BLaER1 (cell line): ENCODE results near the gene MED13L.

Experiments used
- H3K27ac ChIP-seq: shearing (Covaris generic); formaldehyde crosslinking; 2 replicates; pipeline ENCODE4 v1.8.1; 2022
- H3K27me3 ChIP-seq: shearing (Covaris generic); formaldehyde crosslinking; 2 replicates; pipeline ENCODE4 v1.8.1; 2022
- H3K36me3 ChIP-seq: shearing (Covaris generic); formaldehyde crosslinking; 2 replicates; pipeline ENCODE4 v1.8.1; 2022
- H3K4me1 ChIP-seq: shearing (Covaris generic); formaldehyde crosslinking; 2 replicates; pipeline ENCODE4 v1.8.1; 2022
- H3K4me2 ChIP-seq: shearing (Covaris generic); formaldehyde crosslinking; 2 replicates; pipeline ENCODE4 v1.8.1; 2022
- H3K4me3 ChIP-seq: shearing (Covaris generic); formaldehyde crosslinking; 2 replicates; pipeline ENCODE4 v1.8.1; 2022
- H3K9ac ChIP-seq: shearing (Covaris generic); formaldehyde crosslinking; 2 replicates; pipeline ENCODE4 v1.8.1; 2022
- H3K9me3 ChIP-seq: shearing (Covaris generic); formaldehyde crosslinking; 2 replicates; pipeline ENCODE4 v1.8.1; 2022
- H4K20me1 ChIP-seq: shearing (Covaris generic); formaldehyde crosslinking; 2 replicates; pipeline ENCODE4 v1.8.1; 2022
- Cebpa-rat ChIP-seq: shearing (Covaris generic); IDR thresholded peaks from 2 replicates; pipeline ENCODE4 v1.8.1; 2022

The MED13L gene

GRCh38 chr12:116026768-116027550, 250.5 kb downstream of the MED13L start:
- Histone ChIP-seq H3K9me3 (peaks cover 5% of the 10 kb centered on the region; the same call in 1 of the 2 replicates), H3K4me2 (no peak overlapping the region), H3K4me3 (no peak overlapping the region), H3K27ac (no peak overlapping the region), H3K9ac (no peak overlapping the region), H3K36me3 (peaks cover 14% of the 10 kb centered on the region), H3K27me3 (no peaks in the 10 kb centered on the region), H3K4me1 (no peaks in the 10 kb centered on the region), H4K20me1 (peaks cover 84% of the 10 kb centered on the region)
- no peak for TF ChIP-seq Cebpa-rat

GRCh38 chr12:116026346-116026745, 251.1 kb downstream of the MED13L start:
- H3K4me1 ChIP-seq, result no peaks in the 10 kb centered on the region
- H3K4me2 ChIP-seq, result no peak overlapping the region
- no peak overlapping the region for H3K27ac ChIP-seq

DNA sequence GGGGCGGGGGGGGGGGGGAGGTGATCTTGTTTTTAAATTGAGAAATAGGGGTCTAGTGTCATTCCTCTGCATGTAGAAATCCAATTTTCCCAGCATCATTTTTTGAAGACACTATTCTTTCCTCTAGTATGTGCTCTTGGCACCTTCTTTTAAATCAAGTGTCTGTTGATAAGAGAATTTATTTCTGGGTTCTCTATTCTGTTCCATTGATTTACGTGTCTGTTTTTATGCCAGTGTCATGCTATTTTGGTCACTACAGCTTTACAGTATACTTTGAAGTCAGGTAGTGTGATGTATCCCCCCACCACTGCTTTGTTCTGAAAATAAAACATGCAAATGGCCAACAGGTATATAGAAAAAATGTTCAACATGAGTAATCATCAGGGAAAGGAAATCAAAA, 252.7 kb downstream of the MED13L start:
- Histone ChIP-seq H4K20me1 (peaks cover 73% of the 10 kb centered on the region), H3K27ac (no peak overlapping the region), H3K9me3 (no peaks in the 10 kb centered on the region), H3K4me1 (no peaks in the 10 kb centered on the region), H3K36me3 (peaks cover 12% of the 10 kb centered on the region), H3K4me2 (no peak overlapping the region), H3K27me3 (no peaks in the 10 kb centered on the region), H3K9ac (no peak overlapping the region), H3K4me3 (no peak overlapping the region)
- no peak for TF ChIP-seq Cebpa-rat

More at GRCh38 chr12:116026346-116026745, 251.1 kb downstream of the MED13L start:
- no peak for TF ChIP-seq Cebpa-rat
- H4K20me1 ChIP-seq, result peaks cover 84% of the 10 kb centered on the region
- no peaks in the 10 kb centered on the region for H3K27me3 ChIP-seq
- H3K36me3 ChIP-seq, result peaks cover 14% of the 10 kb centered on the region
- no peak overlapping the region for H3K9ac ChIP-seq
- H3K9me3 ChIP-seq, result peaks cover 5% of the 10 kb centered on the region; the same call in 1 of the 2 replicates
- no peak overlapping the region for H3K4me3 ChIP-seq

GRCh38 chr12:116019415-116019814, 258.1 kb downstream of the MED13L start:
- no peaks in the 10 kb centered on the region for H3K4me1 ChIP-seq
- peaks cover 55% of the 10 kb centered on the region for H3K36me3 ChIP-seq
- no peak overlapping the region for H3K4me2 ChIP-seq
- no peak overlapping the region for H3K4me3 ChIP-seq
- H3K9me3 ChIP-seq, result no peaks in the 10 kb centered on the region
- peaks cover 36% of the 10 kb centered on the region for H4K20me1 ChIP-seq
- H3K27me3 ChIP-seq, result no peaks in the 10 kb centered on the region
- H3K27ac ChIP-seq, result no peak overlapping the region
- H3K9ac ChIP-seq, result no peak overlapping the region
- TF ChIP-seq Cebpa-rat, result no peak

DNA sequence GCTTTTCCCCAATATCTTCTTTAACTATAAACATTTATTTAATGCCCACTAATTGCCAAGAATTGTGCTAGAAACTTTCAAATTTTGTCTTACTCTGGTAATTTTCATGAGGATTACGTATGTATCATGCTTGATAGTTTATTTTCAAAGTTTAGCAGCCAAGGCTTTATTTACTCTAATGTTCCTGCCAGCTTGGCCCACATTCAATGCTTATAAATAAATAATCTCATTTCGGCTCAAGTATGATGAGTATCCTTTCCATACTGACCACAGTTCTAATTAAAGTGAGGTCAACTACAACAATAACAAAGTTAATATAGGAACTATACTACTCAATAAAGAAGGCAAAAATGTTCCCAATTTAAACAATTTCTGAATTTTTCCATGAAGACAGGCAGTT, 259.2 kb downstream of the MED13L start:
- TF ChIP-seq Cebpa-rat, result no peak
- peaks cover 67% of the 10 kb centered on the region for H3K36me3 ChIP-seq

DNA sequence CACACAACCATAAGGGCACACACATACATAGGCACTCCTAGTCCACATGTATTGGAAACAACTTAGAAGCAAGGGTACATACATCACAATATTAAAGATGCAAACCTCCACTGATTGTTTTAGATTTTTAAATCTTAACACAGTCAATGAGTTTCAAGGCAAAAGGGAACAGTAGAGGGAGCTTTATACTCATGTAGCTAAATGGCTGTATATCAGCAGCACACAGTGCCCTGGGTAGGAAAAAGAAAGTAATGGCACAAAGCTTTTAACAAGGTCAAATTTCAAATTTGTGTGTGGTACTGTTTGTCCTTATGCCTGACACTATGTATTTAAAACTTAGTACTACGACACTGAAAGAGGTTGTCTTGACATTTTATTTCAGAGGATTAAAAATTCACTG, 262.0 kb downstream of the MED13L start:
- no peak overlapping the region for H3K9ac ChIP-seq

More for the DNA sequence above, 259.2 kb downstream of the MED13L start:
- Histone ChIP-seq H3K4me1 (no peaks in the 10 kb centered on the region), H3K4me2 (no peak overlapping the region), H3K9me3 (no peaks in the 10 kb centered on the region), H4K20me1 (peaks cover 28% of the 10 kb centered on the region), H3K27me3 (no peaks in the 10 kb centered on the region), H3K27ac (no peak overlapping the region), H3K4me3 (no peak overlapping the region), H3K9ac (no peak overlapping the region)

GRCh38 chr12:116012757-116013156, 264.7 kb downstream of the MED13L start:
- Histone ChIP-seq H3K27ac (no peak overlapping the region), H4K20me1 (peaks cover 21% of the 10 kb centered on the region), H3K9ac (no peak overlapping the region), H3K27me3 (no peaks in the 10 kb centered on the region), H3K4me1 (no peaks in the 10 kb centered on the region), H3K9me3 (no peaks in the 10 kb centered on the region), H3K36me3 (peaks cover 90% of the 10 kb centered on the region), H3K4me3 (no peak overlapping the region), H3K4me2 (no peak overlapping the region)
- no peak for TF ChIP-seq Cebpa-rat

More for the DNA sequence above, 262.0 kb downstream of the MED13L start:
- H3K4me1 ChIP-seq, result no peaks in the 10 kb centered on the region
- H3K4me3 ChIP-seq, result no peak overlapping the region
- H3K4me2 ChIP-seq, result no peak overlapping the region
- peaks cover 83% of the 10 kb centered on the region for H3K36me3 ChIP-seq
- H3K9me3 ChIP-seq, result no peaks in the 10 kb centered on the region
- no peak overlapping the region for H3K27ac ChIP-seq
- H3K27me3 ChIP-seq, result no peaks in the 10 kb centered on the region
- H4K20me1 ChIP-seq, result peaks cover 17% of the 10 kb centered on the region
- no peak for TF ChIP-seq Cebpa-rat

GRCh38 chr12:116011217-116011616, 266.3 kb downstream of the MED13L start:
- no peaks in the 10 kb centered on the region for H3K9me3 ChIP-seq
- H3K4me3 ChIP-seq, result no peak overlapping the region
- no peak for TF ChIP-seq Cebpa-rat
- peaks cover 15% of the 10 kb centered on the region for H4K20me1 ChIP-seq
- no peak overlapping the region for H3K9ac ChIP-seq
- H3K4me2 ChIP-seq, result no peak overlapping the region
- H3K27ac ChIP-seq, result no peak overlapping the region
- peaks cover 93% of the 10 kb centered on the region for H3K36me3 ChIP-seq
- no peaks in the 10 kb centered on the region for H3K27me3 ChIP-seq
- H3K4me1 ChIP-seq, result no peaks in the 10 kb centered on the region

DNA sequence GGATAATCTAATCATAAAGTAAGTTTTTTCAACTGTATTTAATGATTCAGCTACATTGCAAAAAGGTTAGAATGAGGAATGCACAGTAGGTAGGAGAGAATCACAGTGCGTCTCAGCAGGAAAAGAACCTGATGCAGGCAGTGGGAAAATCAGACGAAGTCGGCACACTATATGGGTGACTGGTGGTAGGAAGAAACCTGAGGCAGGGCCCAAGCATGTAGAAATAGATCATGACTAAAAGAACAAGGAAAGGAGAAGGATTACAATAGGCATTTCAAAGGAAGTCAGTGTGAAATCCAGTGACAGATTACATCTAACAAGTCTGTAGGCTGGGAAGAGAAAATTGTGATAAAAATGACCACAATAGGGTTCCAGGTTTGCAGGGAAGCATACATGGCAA, 267.0 kb downstream of the MED13L start:
- H3K9ac ChIP-seq, result no peak overlapping the region
- H3K27me3 ChIP-seq, result no peaks in the 10 kb centered on the region

GRCh38 chr12:116009805-116010204, 267.7 kb downstream of the MED13L start:
- Histone ChIP-seq H4K20me1 (peaks cover 13% of the 10 kb centered on the region), H3K4me2 (no peak overlapping the region), H3K4me3 (no peak overlapping the region), H3K36me3 (peaks cover 100% of the 10 kb centered on the region), H3K27ac (no peak overlapping the region), H3K9me3 (no peaks in the 10 kb centered on the region), H3K4me1 (no peaks in the 10 kb centered on the region), H3K9ac (no peak overlapping the region), H3K27me3 (no peaks in the 10 kb centered on the region)
- no peak for TF ChIP-seq Cebpa-rat

More for the DNA sequence above, 267.0 kb downstream of the MED13L start:
- Histone ChIP-seq H3K4me1 (no peaks in the 10 kb centered on the region), H3K9me3 (no peaks in the 10 kb centered on the region), H4K20me1 (peaks cover 13% of the 10 kb centered on the region), H3K4me3 (no peak overlapping the region), H3K36me3 (peaks cover 100% of the 10 kb centered on the region), H3K27ac (no peak overlapping the region), H3K4me2 (no peak overlapping the region)
- TF ChIP-seq Cebpa-rat, result no peak

DNA sequence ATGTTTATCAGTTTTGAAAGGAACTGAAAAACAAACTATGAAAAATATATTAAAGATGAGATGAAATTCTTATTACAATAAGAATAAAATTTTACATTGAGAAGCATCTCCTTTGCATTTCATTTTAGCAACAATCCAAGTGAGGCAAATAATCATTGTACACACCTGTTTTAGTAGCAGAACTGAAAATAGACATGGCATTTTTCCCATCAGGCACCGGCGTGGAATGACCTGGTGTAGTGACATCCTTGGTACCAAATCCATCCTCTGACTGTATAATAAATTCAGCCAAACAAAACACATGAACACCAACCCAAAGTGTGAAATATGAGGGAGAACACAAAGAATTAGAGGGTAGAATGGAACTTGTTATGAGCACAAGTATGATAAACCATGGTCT, 271.4 kb downstream of the MED13L start:
- Histone ChIP-seq H3K4me3 (no peak overlapping the region), H3K27me3 (no peaks in the 10 kb centered on the region), H3K9me3 (no peaks in the 10 kb centered on the region), H3K36me3 (peaks cover 95% of the 10 kb centered on the region), H3K4me2 (no peak overlapping the region), H4K20me1 (peaks cover 21% of the 10 kb centered on the region), H3K9ac (no peak overlapping the region), H3K4me1 (no peaks in the 10 kb centered on the region), H3K27ac (no peak overlapping the region)
- no peak for TF ChIP-seq Cebpa-rat
